ENCODE measurements around the gene KRT7.
"Not testable (repeated sequence)": the region's sequence is repeated elsewhere in the genome, so short reads cannot be mapped to it uniquely, and the experiment has no call there.

DNA sequence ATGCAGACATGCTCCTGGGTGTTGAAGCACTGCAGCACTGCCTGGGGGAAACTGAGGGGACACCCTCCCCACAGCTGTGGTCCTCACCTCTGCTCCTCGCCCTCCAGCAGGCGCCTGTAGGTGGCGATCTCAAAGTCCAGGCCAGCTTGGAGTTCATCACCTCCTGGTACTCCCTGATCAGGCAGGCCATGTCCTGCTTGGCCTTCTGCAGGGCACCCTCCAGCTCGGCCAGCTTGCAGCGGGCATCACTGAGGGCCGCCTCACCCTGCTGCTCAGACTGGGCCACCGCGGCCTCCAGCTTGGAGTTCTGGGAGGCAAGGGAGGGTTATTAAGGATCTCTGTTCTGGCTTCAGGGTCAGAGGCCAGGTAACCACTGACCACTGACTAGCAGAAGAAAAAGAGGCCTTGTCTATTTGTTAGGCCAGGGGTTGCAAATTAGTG is 19.2 kb downstream of the KRT7 start:
- TF ChIP-seq, protein P1, sequence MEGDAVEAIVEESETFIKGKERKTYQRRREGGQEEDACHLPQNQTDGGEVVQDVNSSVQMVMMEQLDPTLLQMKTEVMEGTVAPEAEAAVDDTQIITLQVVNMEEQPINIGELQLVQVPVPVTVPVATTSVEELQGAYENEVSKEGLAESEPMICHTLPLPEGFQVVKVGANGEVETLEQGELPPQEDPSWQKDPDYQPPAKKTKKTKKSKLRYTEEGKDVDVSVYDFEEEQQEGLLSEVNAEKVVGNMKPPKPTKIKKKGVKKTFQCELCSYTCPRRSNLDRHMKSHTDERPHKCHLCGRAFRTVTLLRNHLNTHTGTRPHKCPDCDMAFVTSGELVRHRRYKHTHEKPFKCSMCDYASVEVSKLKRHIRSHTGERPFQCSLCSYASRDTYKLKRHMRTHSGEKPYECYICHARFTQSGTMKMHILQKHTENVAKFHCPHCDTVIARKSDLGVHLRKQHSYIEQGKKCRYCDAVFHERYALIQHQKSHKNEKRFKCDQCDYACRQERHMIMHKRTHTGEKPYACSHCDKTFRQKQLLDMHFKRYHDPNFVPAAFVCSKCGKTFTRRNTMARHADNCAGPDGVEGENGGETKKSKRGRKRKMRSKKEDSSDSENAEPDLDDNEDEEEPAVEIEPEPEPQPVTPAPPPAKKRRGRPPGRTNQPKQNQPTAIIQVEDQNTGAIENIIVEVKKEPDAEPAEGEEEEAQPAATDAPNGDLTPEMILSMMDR (IDR thresholded peaks at IDR 0.05): not testable (repeated sequence)
- not testable (repeated sequence) for TF ChIP-seq EZH2 (IDR thresholded peaks at IDR 0.05; ENCODE audit: borderline replicate concordance, insufficient read depth, low read depth, low read length, poor library complexity, severe bottlenecking)
